Keratinocyte (primary cell): ENCODE data around the gene ADSS2. TPM values are rescaled to one million over a fixed set of nuclear protein-coding genes. Genes with fewer than 3 reads are reported as not detected.

ENCODE experiments used
- DNase-seq: peaks from one replicate; pipeline ENCODE4 v3.0.0-alpha.2; 2011; ENCODE audit warnings: low read depth, missing footprints, low spot score
- FAIRE-seq: peaks from 2 replicates; lab custom pipeline; 2011; peaks lifted over from hg19 to GRCh38; lab: Jason Lieb, UNC
- H2AFZ ChIP-seq: 2 replicates; pipeline ENCODE4 v1.6.0; 2012; ENCODE audit warnings: low read length, control low read depth, inconsistent platforms; ENCODE audit not compliant: control insufficient read depth
- H3K27ac ChIP-seq: 2 replicates; pipeline ENCODE4 v1.5.1; 2011; ENCODE audit warnings: low read length; ENCODE audit not compliant: control insufficient read depth, insufficient read depth
- H3K27me3 ChIP-seq: 3 replicates; pipeline ENCODE4 v1.6.0; 2011; ENCODE audit warnings: low read length; ENCODE audit not compliant: control insufficient read depth, insufficient read depth; ENCODE audit errors: extremely low read depth
- H3K36me3 ChIP-seq, 2 experiments: 2 replicates in 1 of 2; 3 replicates in 1 of 2; pipeline ENCODE4 v1.5.1; 2011; ENCODE audit warnings: low read length in 2 of 2, mild to moderate bottlenecking in 1 of 2; ENCODE audit not compliant: control insufficient read depth in 2 of 2, insufficient read depth in 2 of 2; ENCODE audit errors: extremely low read depth in 1 of 2
- H3K4me1 ChIP-seq: 3 replicates; pipeline ENCODE4 v1.5.1; 2011; ENCODE audit warnings: low read length; ENCODE audit not compliant: control insufficient read depth, insufficient read depth; ENCODE audit errors: extremely low read depth
- H3K4me2 ChIP-seq: 3 replicates; pipeline ENCODE4 v1.6.0; 2011; ENCODE audit warnings: low read depth, low read length; ENCODE audit not compliant: control insufficient read depth, insufficient read depth; ENCODE audit errors: extremely low read depth
- H3K4me3 ChIP-seq, 3 experiments: fragments of 200-600 bp in 1 of 3; sonication (generic) in 1 of 3; 2 replicates in 2 of 3; 3 replicates in 1 of 3; pipeline ENCODE4 v1.5.1; 2011 to 2016; ENCODE audit warnings: low read length in 3 of 3, mild to moderate bottlenecking in 3 of 3, control low read depth in 2 of 3, inconsistent platforms in 1 of 3, low read depth in 1 of 3, mixed read lengths in 1 of 3, mixed run types in 1 of 3, moderate library complexity in 1 of 3; ENCODE audit not compliant: control insufficient read depth in 2 of 3, insufficient read depth in 2 of 3; ENCODE audit errors: extremely low read depth in 1 of 3
- H3K79me2 ChIP-seq: 2 replicates; pipeline ENCODE4 v1.6.0; 2012; ENCODE audit warnings: low read length; ENCODE audit not compliant: control insufficient read depth, insufficient read depth
- H3K9ac ChIP-seq: 3 replicates; pipeline ENCODE4 v1.6.0; 2011; ENCODE audit warnings: low read length; ENCODE audit not compliant: control insufficient read depth, insufficient read depth; ENCODE audit errors: extremely low read depth
- H3K9me1 ChIP-seq: 3 replicates; pipeline ENCODE4 v1.6.0; 2011; ENCODE audit warnings: low read length; ENCODE audit not compliant: control insufficient read depth, insufficient read depth; ENCODE audit errors: extremely low read depth
- H3K9me3 ChIP-seq: 2 replicates; pipeline ENCODE4 v1.5.1; 2012; ENCODE audit warnings: low read depth, low read length; ENCODE audit not compliant: control insufficient read depth
- H4K20me1 ChIP-seq: 3 replicates; pipeline ENCODE4 v1.6.0; 2011; ENCODE audit warnings: low read length; ENCODE audit not compliant: control insufficient read depth, insufficient read depth; ENCODE audit errors: extremely low read depth
- CTCF ChIP-seq, 3 experiments: IDR thresholded peaks in 1 of 3; conservative IDR thresholded peaks in 1 of 3; optimal IDR thresholded peaks in 1 of 3; 2 replicates in 2 of 3; 3 replicates in 1 of 3; pipeline versions ENCODE3 to v1.5.1; 2011; ENCODE audit warnings: low read length in 3 of 3, mild to moderate bottlenecking in 3 of 3, moderate library complexity in 2 of 3, control low read depth in 1 of 3, inconsistent platforms in 1 of 3; ENCODE audit not compliant: insufficient read depth in 2 of 3; ENCODE audit errors: extremely low read depth in 1 of 3
- EZH2 ChIP-seq: IDR thresholded peaks from one replicate; pipeline ENCODE4 v1.6.1; 2012; ENCODE audit warnings: inconsistent platforms, mild to moderate bottlenecking, low read length, moderate library complexity
- dilution Hi-C: fragments of 300-500 bp; cut with MboI; formaldehyde crosslinking; loops from one replicate; pipeline ENCODE4 v1.7.0; 2020; ENCODE audit warnings: low sequenced_read_pairs; ENCODE audit not compliant: extremely low pct_ligation_motif_present
- polyA plus RNA-seq, 5 experiments: library from polyadenylated mRNA; depleted of rRNA in 3 of 5; stranded (reverse) in 3 of 5; stranded (forward) in 1 of 5; unstranded in 1 of 5; fragments of >200 nt; gene quantifications; 1 replicate in 1 of 5; 2 replicates in 3 of 5; 3 replicates in 1 of 5; pipeline versions ENCODE4 v1.2.1 to v1.2.3, GENCODE V29; 2011 to 2012; ENCODE audit warnings: missing spikeins in 2 of 5, low read depth in 1 of 5, low replicate concordance in 1 of 5

Gene ADSS2
- polyA plus RNA-seq, 1 donor (not counting 4 experiments of a cell fraction or from before 2014, with no cell fraction given), result 53.5 TPM

DNA sequence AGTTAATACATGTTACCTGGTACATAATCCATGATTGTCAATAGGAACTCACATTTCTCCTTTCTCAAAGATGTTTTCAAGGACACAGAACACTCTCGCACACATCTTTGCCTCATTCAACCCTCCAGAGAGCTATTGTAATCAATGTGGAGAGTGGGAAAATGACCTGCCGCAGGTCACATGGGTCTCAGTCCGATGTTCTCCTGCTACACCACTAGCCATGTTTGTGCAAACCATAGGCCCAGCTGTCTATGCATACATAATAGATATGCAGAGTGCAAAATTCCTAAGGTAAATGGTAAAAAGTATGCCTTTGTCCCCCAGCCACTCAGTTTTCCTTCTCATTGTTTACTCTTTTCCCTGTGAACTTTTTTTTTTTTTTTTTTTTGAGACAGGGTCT is 89.2 kb downstream of the ADSS2 start:
- Histone ChIP-seq H3K9ac (no peak overlapping the region), H3K4me2 (no peak overlapping the region), H3K27me3 (no peaks in the 10 kb centered on the region), H3K9me3 (no peaks in the 10 kb centered on the region), H2AFZ (no peak overlapping the region), H3K4me1 (no peaks in the 10 kb centered on the region), H3K4me3 (no peak overlapping the region), H3K9me1 (no peaks in the 10 kb centered on the region), H3K36me3 (no peaks in the 10 kb centered on the region), H3K79me2 (no peaks in the 10 kb centered on the region), H4K20me1 (no peaks in the 10 kb centered on the region), H3K27ac (no peak overlapping the region)
- FAIRE-seq, result no peak
- DNase-seq, result no peak
- TF ChIP-seq EZH2 (no peak), CTCF (optimal IDR thresholded peaks at IDR 0.05 in 1 of 3, IDR thresholded peaks at IDR 0.05 in 1 of 3, conservative IDR thresholded peaks at IDR 0.05 in 1 of 3; ENCODE audit: extremely low read depth in 1 of 3, insufficient read depth in 2 of 3, low read length in 3 of 3) (no peak)
- dilution Hi-C loops, result no loop called here

DNA sequence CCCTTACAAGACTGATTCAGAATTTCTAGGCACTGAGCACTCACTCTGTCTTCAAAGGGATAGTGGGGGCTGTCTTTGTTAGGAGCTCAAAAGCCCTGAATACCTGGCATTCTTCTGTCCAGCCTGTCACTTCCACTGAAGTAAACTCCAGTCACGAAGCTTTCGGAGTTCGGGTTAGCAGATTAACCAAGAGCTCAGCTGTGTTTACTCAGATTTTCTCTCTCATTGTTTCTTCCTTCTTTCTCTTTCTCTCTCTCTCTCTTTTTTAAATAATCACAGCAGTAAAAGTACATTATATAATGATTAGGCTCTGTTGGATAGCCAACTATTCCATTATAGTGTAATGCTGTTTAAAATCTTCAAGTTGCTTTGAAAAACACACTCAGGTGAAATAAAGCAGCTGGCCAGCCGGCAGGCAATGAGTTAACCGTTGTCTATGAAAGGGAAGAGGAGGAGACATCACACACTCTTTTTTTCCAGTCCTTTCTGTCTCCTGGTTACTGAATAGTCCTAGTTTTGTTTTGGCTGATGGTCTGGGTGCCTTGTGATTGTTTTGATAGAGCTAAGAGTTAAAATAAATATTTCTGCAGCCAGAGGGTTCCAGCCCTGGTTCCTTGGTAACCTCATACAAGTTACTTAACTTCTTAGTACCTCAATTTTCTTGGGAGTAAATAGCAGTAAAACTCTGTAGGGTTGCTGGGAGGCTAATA is 89.8 kb downstream of the ADSS2 start:
- Histone ChIP-seq H3K9ac (no peak overlapping the region), H3K9me1 (no peaks in the 10 kb centered on the region), H3K36me3 (no peaks in the 10 kb centered on the region), H3K27ac (no peak overlapping the region), H3K79me2 (no peaks in the 10 kb centered on the region), H4K20me1 (no peaks in the 10 kb centered on the region), H2AFZ (peak overlapping the region; percentile 15), H3K9me3 (no peaks in the 10 kb centered on the region), H3K4me3 (no peak overlapping the region), H3K4me1 (no peaks in the 10 kb centered on the region), H3K4me2 (no peak overlapping the region), H3K27me3 (no peaks in the 10 kb centered on the region)
- TF ChIP-seq CTCF (optimal IDR thresholded peaks at IDR 0.05 in 1 of 3, IDR thresholded peaks at IDR 0.05 in 1 of 3, conservative IDR thresholded peaks at IDR 0.05 in 1 of 3; ENCODE audit: extremely low read depth in 1 of 3, insufficient read depth in 2 of 3, low read length in 3 of 3) (no peak), EZH2 (no peak)
- dilution Hi-C loops, result no loop called here
- FAIRE-seq (no peak), DNase-seq (no peak)

Other genes with a start within 250 kb of the ADSS2 start
- gene CATSPERE, start 9.4 kb upstream of the ADSS2 start, polyA plus RNA-seq, result 0.12 to 0.64 TPM (median 0.42 TPM) in 3 replicates
- gene DESI2, start 201.2 kb upstream of the ADSS2 start, polyA plus RNA-seq, result 22.8 to 33.9 TPM (median 23.0 TPM) in 3 replicates